GM21515 (cell line): ENCODE measurements around the gene SAP25.
"Not testable (repeated sequence)": the region's sequence is repeated elsewhere in the genome, so short reads cannot be mapped to it uniquely, and the experiment has no call there.

Experiments
- ATAC-seq: cut with Tn5 transposase; IDR thresholded peaks from one replicate; pipeline ENCODE4 v1.9.1; 2021; ENCODE audit not compliant: unreplicated experiment

The SAP25 gene

GRCh38 chr7:100538654-100539435 lies 34.9 kb downstream of the SAP25 start, which contains the start of gene AGFG2:
TSS of gene AGFG2 (plus strand) at chr7:100539203. CDS start at chr7:100539347, 144 bp downstream.
- peak; percentile 91 for ATAC-seq

- peak; percentile 0 for ATAC-seq
Measured at GRCh38 chr7:100538348-100538653, 35.4 kb downstream of the SAP25 start.

DNA sequence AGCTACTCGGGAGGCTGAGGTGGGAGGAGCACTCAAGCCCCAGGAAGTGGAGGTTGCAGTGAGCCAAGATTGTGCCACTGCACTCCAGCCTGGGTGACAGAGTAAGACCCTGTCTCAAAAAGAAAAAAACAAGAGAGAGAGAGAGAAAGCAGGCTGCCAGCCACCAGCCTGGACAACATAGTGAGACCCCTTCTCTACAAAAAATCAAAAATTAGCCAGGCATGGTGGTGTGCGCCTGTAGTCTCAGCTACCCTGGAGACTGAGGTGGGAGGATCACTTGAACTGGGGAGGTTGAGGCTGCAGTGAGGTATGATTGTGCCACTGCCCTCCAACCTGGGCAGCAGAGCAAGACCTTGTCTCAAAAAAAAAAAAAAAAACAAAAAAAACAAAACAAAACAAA lies 37.0 kb downstream of the SAP25 start:
- not testable (repeated sequence) for ATAC-seq

DNA sequence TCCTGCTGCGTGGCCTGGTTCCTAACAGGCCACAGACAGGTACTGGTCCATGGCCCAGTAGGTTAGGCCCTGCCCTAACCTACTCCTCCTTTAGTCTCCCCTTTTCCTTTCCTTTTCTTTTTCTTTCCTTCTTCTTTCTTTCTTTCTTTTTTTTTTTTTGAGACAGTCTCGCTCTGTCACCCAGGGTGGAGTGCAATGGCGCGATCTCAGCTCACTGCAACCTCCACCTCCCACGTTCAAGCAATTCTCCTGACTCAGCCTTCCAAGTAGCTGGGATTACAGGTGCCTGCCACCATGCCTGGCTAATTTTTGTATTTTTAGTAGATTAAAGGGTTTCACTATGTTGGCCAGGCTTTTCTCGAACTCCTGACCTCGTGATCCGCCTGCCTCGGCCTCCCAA lies 37.7 kb downstream of the SAP25 start:
- not testable (repeated sequence) for ATAC-seq

- no peak for ATAC-seq
Measured at GRCh38 chr7:100532165-100533022, 41.3 kb downstream of the SAP25 start.

DNA sequence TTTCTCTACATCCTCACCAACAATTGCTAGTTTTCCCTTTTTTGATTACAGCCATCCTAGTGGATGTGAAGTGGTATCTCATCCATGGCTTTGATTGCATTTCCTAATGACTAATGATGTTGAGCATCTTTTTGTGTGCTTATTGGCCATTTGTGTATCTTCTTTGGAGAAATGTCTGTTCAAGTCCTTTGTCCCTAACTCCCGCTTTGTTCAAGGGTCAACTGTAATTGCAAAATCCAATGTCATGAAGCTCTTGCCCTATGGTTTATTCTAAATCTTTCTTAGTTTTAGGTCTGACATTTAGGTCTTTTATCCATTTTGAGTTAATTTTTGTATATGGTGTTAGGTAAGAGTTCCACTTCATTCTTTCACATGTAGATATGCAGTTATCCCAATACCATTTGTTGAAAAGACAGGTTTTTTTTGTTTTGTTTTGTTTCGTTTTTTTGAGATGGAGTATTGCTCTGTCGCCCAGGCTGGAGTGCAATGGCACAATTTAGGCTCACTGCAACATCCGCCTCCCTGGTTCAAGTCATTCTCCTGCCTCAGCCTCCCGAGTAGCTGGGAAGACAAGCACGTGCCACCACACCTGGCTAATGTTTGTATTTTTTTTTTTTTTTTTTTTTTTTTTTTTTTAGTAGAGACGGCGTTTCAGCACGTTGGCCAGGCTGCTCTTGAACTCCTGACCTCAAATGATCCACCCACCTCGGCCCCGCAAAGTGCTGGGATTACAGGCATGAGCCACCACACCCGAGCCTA lies 45.4 kb downstream of the SAP25 start:
- not testable (repeated sequence) for ATAC-seq

DNA sequence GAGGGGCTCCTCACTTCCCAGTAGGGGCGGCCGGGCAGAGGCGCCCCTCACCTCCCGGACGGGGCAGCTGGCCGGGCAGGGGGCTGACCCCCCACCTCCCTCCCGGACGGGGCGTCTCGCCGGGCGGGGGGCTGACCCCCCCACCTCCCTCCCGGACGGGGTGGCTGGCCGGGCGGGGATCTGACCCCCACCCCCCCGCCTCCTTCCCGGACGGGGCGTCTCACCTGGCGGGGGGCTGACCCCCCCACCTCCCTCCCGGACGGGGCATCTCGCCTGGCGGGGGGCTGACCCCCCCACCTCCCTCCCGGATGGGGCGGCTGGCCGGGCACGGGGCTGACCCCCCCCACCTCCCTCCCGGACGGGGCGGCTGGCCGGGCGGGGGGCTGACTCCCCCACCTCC lies 50.5 kb downstream of the SAP25 start:
- not testable (repeated sequence) for ATAC-seq
